SK-N-SH treated with all-trans-retinoic acid at 6 μM for 48 hours (cell line): ENCODE measurements around the gene CTNND2.

Experiments used
- ATAC-seq: fragments of 200-7000 bp; cut with Tn5 transposase; 3 replicates; pipeline ENCODE4 v1.9.1; 2020; ENCODE audit warnings: mild to moderate bottlenecking, moderate library complexity
- ARNTL ChIP-seq: fragments of 450-650 bp; formaldehyde crosslinking; IDR thresholded peaks from 2 replicates; pipeline ENCODE4 v1.5.0; 2020; ENCODE audit warnings: low read depth, mild to moderate bottlenecking, moderate library complexity, borderline replicate concordance
- BACH2 ChIP-seq: fragments of 250-450 bp; sonication (Bioruptor Pico); IDR thresholded peaks from 2 replicates; pipeline ENCODE4 v1.9.0; 2021; ENCODE audit warnings: mild to moderate bottlenecking, borderline replicate concordance
- CSDC2 ChIP-seq: fragments of 250-450 bp; sonication (Bioruptor Pico); IDR thresholded peaks from 2 replicates; pipeline ENCODE4 v1.5.0; 2020; ENCODE audit warnings: mild to moderate bottlenecking, moderate library complexity
- ESRRG ChIP-seq: fragments of 250-450 bp; sonication (Bioruptor Pico); IDR thresholded peaks from 2 replicates; pipeline ENCODE4 v1.6.1; 2021; ENCODE audit warnings: mild to moderate bottlenecking
- GLIS3 ChIP-seq: fragments of 250-450 bp; sonication (Bioruptor Pico); IDR thresholded peaks from 2 replicates; pipeline ENCODE4 v1.5.0; 2020; ENCODE audit warnings: mild to moderate bottlenecking, moderate library complexity
- OSR1 ChIP-seq: fragments of 250-450 bp; sonication (Bioruptor Pico); IDR thresholded peaks from 2 replicates; pipeline ENCODE4 v1.8.0; 2022; ENCODE audit warnings: moderate library complexity, mild to moderate bottlenecking, inconsistent platforms
- PPARA ChIP-seq: fragments of 250-450 bp; sonication (Bioruptor Pico); IDR thresholded peaks from 2 replicates; pipeline ENCODE4 v1.5.0; 2020; ENCODE audit warnings: mild to moderate bottlenecking, borderline replicate concordance
- RARB ChIP-seq: fragments of 250-450 bp; sonication (Bioruptor Pico); IDR thresholded peaks from 2 replicates; pipeline ENCODE4 v1.8.0; 2021; ENCODE audit warnings: mild to moderate bottlenecking, moderate library complexity
- SNAI2 ChIP-seq: fragments of 250-450 bp; sonication (Bioruptor Pico); IDR thresholded peaks from 2 replicates; pipeline ENCODE4 v1.5.0; 2020; ENCODE audit warnings: mild to moderate bottlenecking, moderate library complexity
- TCF4 ChIP-seq: fragments of 250-450 bp; sonication (Bioruptor Pico); IDR thresholded peaks from 2 replicates; pipeline ENCODE4 v1.8.0; 2021; ENCODE audit warnings: mild to moderate bottlenecking, moderate library complexity, borderline replicate concordance
- TOX ChIP-seq: fragments of 250-450 bp; sonication (Bioruptor Pico); IDR thresholded peaks from 2 replicates; pipeline ENCODE4 v1.8.0; 2021; ENCODE audit warnings: mild to moderate bottlenecking, moderate library complexity, borderline replicate concordance
- ZC3H10 ChIP-seq: fragments of 250-450 bp; sonication (Bioruptor Pico); IDR thresholded peaks from 2 replicates; pipeline ENCODE4 v1.5.1; 2021; ENCODE audit warnings: mild to moderate bottlenecking, moderate library complexity
- ZFP30 ChIP-seq: fragments of 450-650 bp; formaldehyde crosslinking; IDR thresholded peaks from 2 replicates; pipeline ENCODE4 v1.5.0; 2022; ENCODE audit warnings: mild to moderate bottlenecking, moderate library complexity
- ZNF565 ChIP-seq: fragments of 450-650 bp; formaldehyde crosslinking; conservative IDR thresholded peaks from 2 replicates; pipeline ENCODE4 v1.5.0; 2020; ENCODE audit warnings: low read depth, mild to moderate bottlenecking, moderate library complexity
- ZNF8 ChIP-seq: fragments of 450-650 bp; formaldehyde crosslinking; IDR thresholded peaks from 2 replicates; pipeline ENCODE4 v1.5.0; 2020; ENCODE audit warnings: mild to moderate bottlenecking, moderate library complexity
- TF ChIP-seq, protein P1 (sequence below): fragments of 250-450 bp; sonication (Bioruptor Pico); IDR thresholded peaks from 2 replicates; pipeline ENCODE4 v1.5.1; 2020; ENCODE audit warnings: low read depth, mild to moderate bottlenecking, moderate library complexity
- TF ChIP-seq, protein P2 (sequence below): fragments of 250-450 bp; sonication (Bioruptor Pico); IDR thresholded peaks from 2 replicates; pipeline ENCODE4 v1.5.0; 2020; ENCODE audit warnings: mild to moderate bottlenecking, moderate library complexity
- TF ChIP-seq, protein P3 (sequence below): fragments of 250-450 bp; sonication (Bioruptor Pico); IDR thresholded peaks from 2 replicates; pipeline ENCODE4 v1.5.1; 2021; ENCODE audit warnings: mild to moderate bottlenecking, moderate library complexity
- TF ChIP-seq, protein P4 (sequence below): fragments of 250-450 bp; sonication (Bioruptor Pico); IDR thresholded peaks from 2 replicates; pipeline ENCODE4 v1.8.0; 2021; ENCODE audit warnings: low read depth, mild to moderate bottlenecking, moderate library complexity, borderline replicate concordance
- TF ChIP-seq, protein P5 (sequence below): fragments of 250-450 bp; sonication (Bioruptor Pico); IDR thresholded peaks from 2 replicates; pipeline ENCODE4 v1.8.0; 2020; ENCODE audit warnings: mild to moderate bottlenecking, moderate library complexity, borderline replicate concordance

CTNND2 gene

DNA sequence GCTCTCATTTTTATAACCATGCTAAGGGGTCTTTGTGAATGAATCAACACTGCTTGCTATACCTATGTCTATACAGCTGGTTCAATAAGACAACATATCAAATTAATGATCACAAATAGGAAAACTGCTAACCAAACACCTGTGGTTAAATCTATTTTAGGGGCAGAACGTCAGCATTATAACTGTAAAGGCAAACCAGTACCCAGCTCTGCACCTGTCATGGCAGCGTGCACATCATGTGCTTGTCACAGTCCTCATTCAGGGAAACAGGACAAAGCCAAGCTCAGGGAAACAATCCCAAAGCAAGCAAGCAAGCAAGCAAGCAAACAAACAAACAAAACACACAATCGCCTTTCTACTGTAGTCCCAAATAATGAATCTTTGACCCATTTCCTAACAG is 865.5 kb downstream of the CTNND2 start:
- no peak for ATAC-seq
- no peak for TF ChIP-seq TCF4 (CRISPR knock-in tag)

DNA sequence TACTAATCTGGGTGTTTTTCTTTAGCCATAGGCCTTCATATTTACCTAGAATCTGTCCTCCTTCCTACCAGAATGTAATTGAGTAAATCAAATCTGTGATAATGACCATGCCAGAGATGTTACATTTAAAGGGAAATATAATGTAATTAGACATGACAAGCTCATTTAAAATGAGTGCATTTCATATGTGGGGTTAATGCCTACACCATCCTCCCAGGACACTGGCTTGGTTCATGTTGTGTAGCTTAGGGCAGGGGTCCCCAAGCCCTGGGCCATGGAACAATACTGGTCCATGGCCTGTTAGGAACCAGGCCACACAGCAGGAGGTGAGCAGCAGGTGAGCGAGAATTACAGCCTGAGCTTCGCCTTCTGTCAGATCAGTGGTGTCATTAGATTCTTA is 866.3 kb downstream of the CTNND2 start:
- TF ChIP-seq ZNF8 (CRISPR knock-in tag) (no peak), GLIS3 (CRISPR knock-in tag) (no peak), CSDC2 (no peak)
- ATAC-seq, result no peak

DNA sequence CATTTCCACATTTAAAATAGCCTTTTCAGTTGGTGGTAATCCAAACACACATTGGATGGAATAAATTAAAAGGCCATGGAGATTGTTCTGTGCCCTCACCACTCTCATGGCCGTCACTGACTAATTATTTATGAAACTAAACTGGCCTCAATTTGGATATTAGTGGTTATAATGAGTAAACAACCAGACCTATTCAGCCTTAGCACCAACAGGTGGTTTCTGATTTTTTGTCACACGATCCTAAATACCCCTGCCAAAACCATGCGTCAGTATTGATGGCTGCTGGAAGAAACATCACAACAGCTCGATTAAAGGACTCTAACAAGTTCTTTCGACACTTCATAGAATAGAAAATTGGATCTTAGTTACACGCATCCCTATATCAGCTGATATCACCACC is 867.2 kb downstream of the CTNND2 start:
- TF ChIP-seq SNAI2 (CRISPR knock-in tag) (no peak), ZNF8 (CRISPR knock-in tag) (no peak)
- TF ChIP-seq, protein P1, sequence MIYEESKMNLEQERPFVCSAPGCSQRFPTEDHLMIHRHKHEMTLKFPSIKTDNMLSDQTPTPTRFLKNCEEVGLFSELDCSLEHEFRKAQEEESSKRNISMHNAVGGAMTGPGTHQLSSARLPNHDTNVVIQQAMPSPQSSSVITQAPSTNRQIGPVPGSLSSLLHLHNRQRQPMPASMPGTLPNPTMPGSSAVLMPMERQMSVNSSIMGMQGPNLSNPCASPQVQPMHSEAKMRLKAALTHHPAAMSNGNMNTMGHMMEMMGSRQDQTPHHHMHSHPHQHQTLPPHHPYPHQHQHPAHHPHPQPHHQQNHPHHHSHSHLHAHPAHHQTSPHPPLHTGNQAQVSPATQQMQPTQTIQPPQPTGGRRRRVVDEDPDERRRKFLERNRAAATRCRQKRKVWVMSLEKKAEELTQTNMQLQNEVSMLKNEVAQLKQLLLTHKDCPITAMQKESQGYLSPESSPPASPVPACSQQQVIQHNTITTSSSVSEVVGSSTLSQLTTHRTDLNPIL (CRISPR knock-in tag), result no peak
- TF ChIP-seq, all 23 proteins: peak for 0
- no peak for ATAC-seq

DNA sequence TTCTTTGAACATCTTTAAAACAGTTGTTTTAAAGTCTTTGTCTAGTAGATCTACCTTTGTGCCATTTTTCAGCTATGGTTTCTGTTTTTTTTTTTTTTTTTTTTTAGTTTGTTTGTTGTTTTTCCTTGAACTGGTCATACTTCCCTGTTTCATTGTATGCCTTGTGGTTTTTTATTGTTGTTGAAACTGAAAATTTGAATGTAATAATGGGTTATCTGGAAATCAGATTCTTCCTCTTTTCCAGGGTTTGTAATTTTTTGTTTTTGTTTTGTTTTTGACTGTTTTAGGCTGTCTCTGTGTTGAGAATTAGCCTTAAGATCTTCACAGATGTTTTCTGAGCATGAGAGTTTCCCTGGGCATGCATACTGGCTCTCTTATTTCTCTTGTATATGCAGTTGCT is 873.6 kb downstream of the CTNND2 start:
- TF ChIP-seq ZNF565 (no peak), ZC3H10 (CRISPR knock-in tag) (no peak), ESRRG (CRISPR knock-in tag) (no peak), TOX (CRISPR knock-in tag) (no peak), PPARA (no peak), OSR1 (CRISPR knock-in tag) (no peak), ZFP30 (CRISPR knock-in tag) (no peak)
- TF ChIP-seq, protein P2, sequence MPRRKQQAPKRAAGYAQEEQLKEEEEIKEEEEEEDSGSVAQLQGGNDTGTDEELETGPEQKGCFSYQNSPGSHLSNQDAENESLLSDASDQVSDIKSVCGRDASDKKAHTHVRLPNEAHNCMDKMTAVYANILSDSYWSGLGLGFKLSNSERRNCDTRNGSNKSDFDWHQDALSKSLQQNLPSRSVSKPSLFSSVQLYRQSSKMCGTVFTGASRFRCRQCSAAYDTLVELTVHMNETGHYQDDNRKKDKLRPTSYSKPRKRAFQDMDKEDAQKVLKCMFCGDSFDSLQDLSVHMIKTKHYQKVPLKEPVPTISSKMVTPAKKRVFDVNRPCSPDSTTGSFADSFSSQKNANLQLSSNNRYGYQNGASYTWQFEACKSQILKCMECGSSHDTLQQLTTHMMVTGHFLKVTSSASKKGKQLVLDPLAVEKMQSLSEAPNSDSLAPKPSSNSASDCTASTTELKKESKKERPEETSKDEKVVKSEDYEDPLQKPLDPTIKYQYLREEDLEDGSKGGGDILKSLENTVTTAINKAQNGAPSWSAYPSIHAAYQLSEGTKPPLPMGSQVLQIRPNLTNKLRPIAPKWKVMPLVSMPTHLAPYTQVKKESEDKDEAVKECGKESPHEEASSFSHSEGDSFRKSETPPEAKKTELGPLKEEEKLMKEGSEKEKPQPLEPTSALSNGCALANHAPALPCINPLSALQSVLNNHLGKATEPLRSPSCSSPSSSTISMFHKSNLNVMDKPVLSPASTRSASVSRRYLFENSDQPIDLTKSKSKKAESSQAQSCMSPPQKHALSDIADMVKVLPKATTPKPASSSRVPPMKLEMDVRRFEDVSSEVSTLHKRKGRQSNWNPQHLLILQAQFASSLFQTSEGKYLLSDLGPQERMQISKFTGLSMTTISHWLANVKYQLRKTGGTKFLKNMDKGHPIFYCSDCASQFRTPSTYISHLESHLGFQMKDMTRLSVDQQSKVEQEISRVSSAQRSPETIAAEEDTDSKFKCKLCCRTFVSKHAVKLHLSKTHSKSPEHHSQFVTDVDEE (CRISPR knock-in tag), result no peak
- TF ChIP-seq, protein P3, sequence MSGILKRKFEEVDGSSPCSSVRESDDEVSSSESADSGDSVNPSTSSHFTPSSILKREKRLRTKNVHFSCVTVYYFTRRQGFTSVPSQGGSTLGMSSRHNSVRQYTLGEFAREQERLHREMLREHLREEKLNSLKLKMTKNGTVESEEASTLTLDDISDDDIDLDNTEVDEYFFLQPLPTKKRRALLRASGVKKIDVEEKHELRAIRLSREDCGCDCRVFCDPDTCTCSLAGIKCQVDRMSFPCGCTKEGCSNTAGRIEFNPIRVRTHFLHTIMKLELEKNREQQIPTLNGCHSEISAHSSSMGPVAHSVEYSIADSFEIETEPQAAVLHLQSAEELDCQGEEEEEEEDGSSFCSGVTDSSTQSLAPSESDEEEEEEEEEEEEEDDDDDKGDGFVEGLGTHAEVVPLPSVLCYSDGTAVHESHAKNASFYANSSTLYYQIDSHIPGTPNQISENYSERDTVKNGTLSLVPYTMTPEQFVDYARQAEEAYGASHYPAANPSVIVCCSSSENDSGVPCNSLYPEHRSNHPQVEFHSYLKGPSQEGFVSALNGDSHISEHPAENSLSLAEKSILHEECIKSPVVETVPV (CRISPR knock-in tag), result no peak
- no peak for ATAC-seq

DNA sequence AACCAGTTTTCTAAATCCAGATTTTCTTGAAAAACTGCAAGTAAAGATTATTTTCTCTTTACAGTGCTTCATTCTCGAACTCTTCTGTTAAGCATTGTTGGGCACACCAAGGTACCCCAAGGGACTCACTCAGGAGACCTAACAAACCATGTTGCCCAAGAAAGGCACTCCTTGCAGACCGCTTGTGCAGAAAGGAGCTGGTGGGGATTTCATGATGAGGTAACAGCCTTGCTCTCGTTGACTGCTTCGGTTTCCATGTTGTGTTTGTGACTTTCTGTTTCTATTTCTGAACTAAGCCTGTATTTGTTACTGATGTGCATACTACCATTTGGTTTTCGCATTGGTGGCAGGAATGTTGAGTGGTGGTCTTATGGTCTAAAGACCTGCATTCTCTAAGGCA is 876.6 kb downstream of the CTNND2 start:
- no peak for TF ChIP-seq ZFP30 (CRISPR knock-in tag)
- no peak for TF ChIP-seq ESRRG (CRISPR knock-in tag)
- no peak for TF ChIP-seq TOX (CRISPR knock-in tag)
- TF ChIP-seq, protein P2 (CRISPR knock-in tag), result no peak
- TF ChIP-seq, protein P4, sequence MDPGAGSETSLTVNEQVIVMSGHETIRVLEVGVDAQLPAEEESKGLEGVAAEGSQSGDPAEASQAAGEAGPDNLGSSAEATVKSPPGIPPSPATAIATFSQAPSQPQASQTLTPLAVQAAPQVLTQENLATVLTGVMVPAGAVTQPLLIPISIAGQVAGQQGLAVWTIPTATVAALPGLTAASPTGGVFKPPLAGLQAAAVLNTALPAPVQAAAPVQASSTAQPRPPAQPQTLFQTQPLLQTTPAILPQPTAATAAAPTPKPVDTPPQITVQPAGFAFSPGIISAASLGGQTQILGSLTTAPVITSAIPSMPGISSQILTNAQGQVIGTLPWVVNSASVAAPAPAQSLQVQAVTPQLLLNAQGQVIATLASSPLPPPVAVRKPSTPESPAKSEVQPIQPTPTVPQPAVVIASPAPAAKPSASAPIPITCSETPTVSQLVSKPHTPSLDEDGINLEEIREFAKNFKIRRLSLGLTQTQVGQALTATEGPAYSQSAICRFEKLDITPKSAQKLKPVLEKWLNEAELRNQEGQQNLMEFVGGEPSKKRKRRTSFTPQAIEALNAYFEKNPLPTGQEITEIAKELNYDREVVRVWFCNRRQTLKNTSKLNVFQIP, result no peak
- no peak for TF ChIP-seq ZC3H10 (CRISPR knock-in tag)
- TF ChIP-seq, protein P5, sequence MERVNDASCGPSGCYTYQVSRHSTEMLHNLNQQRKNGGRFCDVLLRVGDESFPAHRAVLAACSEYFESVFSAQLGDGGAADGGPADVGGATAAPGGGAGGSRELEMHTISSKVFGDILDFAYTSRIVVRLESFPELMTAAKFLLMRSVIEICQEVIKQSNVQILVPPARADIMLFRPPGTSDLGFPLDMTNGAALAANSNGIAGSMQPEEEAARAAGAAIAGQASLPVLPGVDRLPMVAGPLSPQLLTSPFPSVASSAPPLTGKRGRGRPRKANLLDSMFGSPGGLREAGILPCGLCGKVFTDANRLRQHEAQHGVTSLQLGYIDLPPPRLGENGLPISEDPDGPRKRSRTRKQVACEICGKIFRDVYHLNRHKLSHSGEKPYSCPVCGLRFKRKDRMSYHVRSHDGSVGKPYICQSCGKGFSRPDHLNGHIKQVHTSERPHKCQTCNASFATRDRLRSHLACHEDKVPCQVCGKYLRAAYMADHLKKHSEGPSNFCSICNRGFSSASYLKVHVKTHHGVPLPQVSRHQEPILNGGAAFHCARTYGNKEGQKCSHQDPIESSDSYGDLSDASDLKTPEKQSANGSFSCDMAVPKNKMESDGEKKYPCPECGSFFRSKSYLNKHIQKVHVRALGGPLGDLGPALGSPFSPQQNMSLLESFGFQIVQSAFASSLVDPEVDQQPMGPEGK (CRISPR knock-in tag), result no peak
- TF ChIP-seq BACH2, result no peak
- TF ChIP-seq, protein P1 (CRISPR knock-in tag), result no peak
- no peak for TF ChIP-seq ZNF565
- TF ChIP-seq CSDC2, result no peak
- no peak for TF ChIP-seq RARB (CRISPR knock-in tag)
- no peak for TF ChIP-seq ARNTL (CRISPR knock-in tag)
- TF ChIP-seq GLIS3 (CRISPR knock-in tag), result no peak
- no peak for TF ChIP-seq SNAI2 (CRISPR knock-in tag)
- no peak for ATAC-seq
